Heart right ventricle (tissue), 16 donors: ENCODE measurements around the gene PTPRD. TPM values are rescaled to one million over a fixed set of nuclear protein-coding genes. Genes with fewer than 3 reads are reported as not detected.
A peak's percentile ranks its signal among the peaks of the same experiment; 100 is the strongest.

Experiments
- ATAC-seq, 8 donors: fragments of 200-7000 bp; cut with Tn5 transposase; one replicate each; pipeline ENCODE4 v1.9.1; 2020; ENCODE audit warnings: mild to moderate bottlenecking in 8 of 8, moderate library complexity in 8 of 8, moderate number of reproducible peaks in 1 of 8
- DNase-seq, 2 donors: peaks; one replicate each; pipeline ENCODE4 v3.0.0-alpha.2; 2020
- H3K27ac ChIP-seq, 10 donors: fragments of 200-600 bp; sonication (generic) in 2 of 10; one replicate each; pipeline versions ENCODE4 v1.5.0 to v1.8.0; 2020 to 2022; ENCODE audit warnings: mild to moderate bottlenecking in 3 of 10
- H3K27me3 ChIP-seq, 7 donors: fragments of 200-600 bp; one replicate each; pipeline ENCODE4 v1.8.0; 2021 to 2022; ENCODE audit warnings: mild to moderate bottlenecking in 2 of 7
- H3K36me3 ChIP-seq, 9 donors: fragments of 200-600 bp; sonication (generic) in 1 of 9; one replicate each; pipeline versions ENCODE4 v1.5.0 to v1.8.0; 2020 to 2022; ENCODE audit warnings: mild to moderate bottlenecking in 2 of 9
- H3K4me1 ChIP-seq, 9 donors: fragments of 200-600 bp; sonication (generic) in 1 of 9; one replicate each; pipeline versions ENCODE4 v1.5.0 to v1.8.0; 2020 to 2022; ENCODE audit warnings: mild to moderate bottlenecking in 4 of 9
- H3K4me3 ChIP-seq, 10 donors: fragments of 200-600 bp; sonication (generic) in 2 of 10; one replicate each; pipeline versions ENCODE4 v1.5.0 to v1.8.0; 2020 to 2022; ENCODE audit warnings: mild to moderate bottlenecking in 7 of 10, moderate library complexity in 2 of 10
- H3K9me3 ChIP-seq, 11 donors: fragments of 200-600 bp in 10 of 11; sonication (generic) in 2 of 11; one replicate each; pipeline versions ENCODE4 v1.5.0 to v1.8.0; 2013 to 2022; ENCODE audit warnings: mild to moderate bottlenecking in 2 of 11, control low read depth in 1 of 11, moderate library complexity in 1 of 11
- CTCF ChIP-seq, 9 donors: fragments of 200-600 bp; sonication (generic) in 2 of 9; IDR thresholded peaks; one replicate each; pipeline versions ENCODE4 v1.5.0 to v1.8.0; 2021 to 2022; ENCODE audit warnings: antibody characterized with exemption in 9 of 9, mild to moderate bottlenecking in 5 of 9, moderate library complexity in 1 of 9
- WGBS, 2 donors: extraction: QIAGEN DNeasy Blood & Tissue Kit; methylation state at CpG; one replicate each; pipeline ENCODE4 v1.1.7; 2013; ENCODE audit warnings: inconsistent platforms in 1 of 2; 5-methylcytosine and 5-hydroxymethylcytosine counted together
- intact Hi-C, 10 donors: fragments of 100-400 bp; cut with DNase I; formaldehyde crosslinking; loops; one replicate each; pipeline versions ENCODE4 v1.11.1 to v1.14.2; 2022
- polyA plus RNA-seq, 2 donors: library from polyadenylated mRNA; stranded (reverse); fragments of 200-250 nt; gene quantifications; one replicate each; pipeline ENCODE4 v1.2.3, GENCODE V29; 2013
- total RNA-seq, 10 donors: library from RNA; stranded (reverse); fragmentation: NEBNext Ultra II Directional in 3 of 10; extraction: Animal tissue kit (Norgen Biotek cat#: 25700) in 3 of 10; gene quantifications; one replicate each; pipeline versions ENCODE4 v1.2.1 to v1.2.4, GENCODE V29; 2021 to 2023
- donor health status: Arrhythmogenic right ventricular cardiomyopathy.
- donor health status: ischemic (EF 13 %, LVEDD 7.1; RV severe dilation, severe dysfunction).
- donor health status: healthy with polysubstance abuse.
- donor health status: DM: no; HTN: yes; CAD: no.
- donor health status: DM: no; HTN: no; CAD: no.
- donor health status: ischemic (EF 25% LVEDD 6.9; RV normal size, moderate dysfunction).
- donor health status: ischemic (EF 25% LVEDD 5.7; RV mildly dilated, moderate dysfunction).
- donor health status: healthy.
- donor health status: DM: yes; HTN: yes; CAD: no.
- donor health status: Ischemic cardiomyopathy.
- donor health status: ischemic (EF 35%, LVEDD 5.7; RV mildly dilated, moderate dysfunction).
- donor health status: nonischemic (EF 11% LVEDD 7.7; RV severe dilation, severe dysfunction).
- donor health status: DM: yes; HTN: yes; CAD: no.
- donor health status: PGD.
- donor health status: ischemic (EF 29% LVEDD 5.4; RV normal size, mild dysfunction).
- donor health status: nonischemic (EF 23%, LVEDD 6.1; RV moderate dilation, normal function).

Gene PTPRD
- total and polyA plus RNA-seq, 12 donors = 1.4 to 25.2 (median 13.0) TPM

DNA sequence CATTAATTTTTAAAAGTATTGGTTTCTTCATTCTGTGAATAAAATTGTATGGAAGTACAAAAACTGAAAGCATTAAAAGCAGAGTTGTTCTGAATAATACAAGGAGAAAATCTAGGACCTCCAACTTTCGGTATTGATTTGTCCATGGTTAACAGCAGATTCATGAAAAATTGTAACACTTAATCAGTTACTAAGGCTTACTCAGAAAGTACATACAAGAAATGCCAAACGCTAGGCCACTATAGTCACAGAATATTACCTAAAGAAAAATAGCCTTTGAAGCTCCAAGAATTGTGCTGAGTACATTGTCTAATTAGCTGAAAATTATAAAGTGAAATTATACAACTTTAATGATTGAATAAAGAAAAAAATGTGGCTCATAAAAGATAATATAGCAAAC is 271.7 kb downstream of the PTPRD start:
- ATAC-seq = no peak
- intact Hi-C loops = no loop called here
- Histone ChIP-seq H3K27ac (no peak overlapping the region), H3K36me3 (no peaks in the 10 kb centered on the region), H3K9me3 (peaks cover 0 to 5% (median 0%) of the 10 kb centered on the region in 11 donors), H3K4me1 (no peaks in the 10 kb centered on the region), H3K4me3 (no peak overlapping the region), H3K27me3 (no peaks in the 10 kb centered on the region)
- WGBS, 2 donors = 92% methylated on average over 2 of the region's 2 CpGs
- TF ChIP-seq CTCF (IDR thresholded peaks at IDR 0.05) = no peak
- DNase-seq = no peak

- Histone ChIP-seq H3K27ac (no peak overlapping the region), H3K4me1 (no peaks in the 10 kb centered on the region), H3K9me3 (peaks cover 0 to 5% (median 0%) of the 10 kb centered on the region in 11 donors), H3K36me3 (no peaks in the 10 kb centered on the region), H3K4me3 (no peak overlapping the region), H3K27me3 (no peaks in the 10 kb centered on the region)
- DNase-seq (no peak), ATAC-seq (no peak)
- no peak for TF ChIP-seq CTCF (IDR thresholded peaks at IDR 0.05)
- intact Hi-C loops = no loop called here
These were observed 273.6 kb downstream of the PTPRD start for GRCh38 chr9:10339152-10339551.

DNA sequence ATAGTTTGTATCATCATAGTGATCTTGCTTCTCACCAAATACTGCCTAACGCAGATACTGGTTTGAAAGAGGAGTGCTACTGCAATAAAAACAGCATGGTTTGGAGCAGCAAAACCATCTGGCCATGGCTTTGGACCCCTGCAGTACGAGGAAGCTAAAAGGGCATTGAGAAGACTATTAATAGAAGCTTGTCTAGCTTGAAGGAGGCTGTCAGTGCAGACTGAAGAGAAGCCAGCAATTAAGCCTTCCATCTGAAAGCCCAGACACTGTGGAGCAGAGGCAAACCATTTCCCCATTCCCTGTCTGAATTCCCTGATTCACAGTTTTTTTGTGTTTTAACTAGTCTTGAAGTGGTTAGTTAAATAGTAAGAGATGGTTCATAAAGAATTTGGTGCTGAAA is 281.6 kb downstream of the PTPRD start:
- Histone ChIP-seq H3K9me3 (no peaks in the 10 kb centered on the region), H3K4me1 (peaks cover 0 to 3% (median 0%) of the 10 kb centered on the region in 9 donors), H3K27ac (no peak overlapping the region), H3K36me3 (no peaks in the 10 kb centered on the region), H3K4me3 (no peak overlapping the region), H3K27me3 (no peaks in the 10 kb centered on the region)
- WGBS, 2 donors = 42 to 46% methylated on average over 2 of the region's 2 CpGs
- no peak for TF ChIP-seq CTCF (IDR thresholded peaks at IDR 0.05)
- ATAC-seq (peak in 2 of 8 donors; percentile 52 to 79), DNase-seq (no peak)
- intact Hi-C loops = no loop called here

- Histone ChIP-seq H3K27ac (no peak overlapping the region), H3K4me1 (no peaks in the 10 kb centered on the region), H3K36me3 (no peaks in the 10 kb centered on the region), H3K9me3 (no peaks in the 10 kb centered on the region), H3K27me3 (no peaks in the 10 kb centered on the region), H3K4me3 (no peak overlapping the region)
- WGBS, 2 donors = 57 to 58% methylated on average over 2 of the region's 2 CpGs
- no peak for ATAC-seq
- TF ChIP-seq CTCF (IDR thresholded peaks at IDR 0.05) = no peak
- no peak for DNase-seq
- intact Hi-C loops = loop anchor here in 1 of 10 donors (10.0 kb wide), 1 partner anchor 57 kb away; no protein-coding TSS in a partner anchor
These were observed 330.7 kb downstream of the PTPRD start for GRCh38 chr9:10282084-10282483.
